ENCODE measurements around the gene DENR.

GRCh38 chr12:122754790-122755189, 2.2 kb downstream of the DENR start:
- TF ChIP-seq CTCF (IDR thresholded peaks at IDR 0.05; ENCODE audit: low read depth, low read length) (no peak), MAX (IDR thresholded peaks at IDR 0.05; ENCODE audit: low read depth, low read length) (no peak), POLR2A (IDR thresholded peaks at IDR 0.05; ENCODE audit: extremely low read depth, insufficient read length) (no peak)

Data from NB4 (cell line).